HEK293 (cell line): ENCODE data around the gene PRPH2.

ENCODE experiments used
- MZF1 ChIP-seq: fragments of 450-650 bp; formaldehyde crosslinking; IDR thresholded peaks from 2 replicates; pipeline ENCODE4 v1.5.1; 2017; ENCODE audit warnings: missing biosample characterization, missing genetic modification characterization, borderline replicate concordance
- ZBTB49 ChIP-seq: fragments of 450-650 bp; formaldehyde crosslinking; IDR thresholded peaks from 2 replicates; pipeline ENCODE4 v1.5.1; 2016; ENCODE audit warnings: missing biosample characterization, missing genetic modification characterization, low read depth
- TF ChIP-seq, protein P1 (sequence below): fragments of 450-650 bp; formaldehyde crosslinking; IDR thresholded peaks from 2 replicates; pipeline ENCODE4 v1.5.1; 2016; ENCODE audit warnings: missing biosample characterization, missing genetic modification characterization

- TF ChIP-seq, protein P1, sequence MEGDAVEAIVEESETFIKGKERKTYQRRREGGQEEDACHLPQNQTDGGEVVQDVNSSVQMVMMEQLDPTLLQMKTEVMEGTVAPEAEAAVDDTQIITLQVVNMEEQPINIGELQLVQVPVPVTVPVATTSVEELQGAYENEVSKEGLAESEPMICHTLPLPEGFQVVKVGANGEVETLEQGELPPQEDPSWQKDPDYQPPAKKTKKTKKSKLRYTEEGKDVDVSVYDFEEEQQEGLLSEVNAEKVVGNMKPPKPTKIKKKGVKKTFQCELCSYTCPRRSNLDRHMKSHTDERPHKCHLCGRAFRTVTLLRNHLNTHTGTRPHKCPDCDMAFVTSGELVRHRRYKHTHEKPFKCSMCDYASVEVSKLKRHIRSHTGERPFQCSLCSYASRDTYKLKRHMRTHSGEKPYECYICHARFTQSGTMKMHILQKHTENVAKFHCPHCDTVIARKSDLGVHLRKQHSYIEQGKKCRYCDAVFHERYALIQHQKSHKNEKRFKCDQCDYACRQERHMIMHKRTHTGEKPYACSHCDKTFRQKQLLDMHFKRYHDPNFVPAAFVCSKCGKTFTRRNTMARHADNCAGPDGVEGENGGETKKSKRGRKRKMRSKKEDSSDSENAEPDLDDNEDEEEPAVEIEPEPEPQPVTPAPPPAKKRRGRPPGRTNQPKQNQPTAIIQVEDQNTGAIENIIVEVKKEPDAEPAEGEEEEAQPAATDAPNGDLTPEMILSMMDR (tag by site-specific recombination): no peak
- TF ChIP-seq ZBTB49 (no peak), MZF1 (tag by site-specific recombination) (no peak)
Observed at GRCh38 chr6:42729731-42730130, 7.3 kb upstream of the PRPH2 start.
